HG03139 (cell line): ENCODE measurements around the gene BHLHE23.
"Not testable (repeated sequence)": the region's sequence is repeated elsewhere in the genome, so short reads cannot be mapped to it uniquely, and the experiment has no call there.

Experiments
- ATAC-seq: cut with Tn5 transposase; IDR thresholded peaks from one replicate; pipeline ENCODE4 v1.9.1; 2021; ENCODE audit not compliant: unreplicated experiment

BHLHE23 gene

GRCh38 chr20:62962891-62963613 is 43.7 kb downstream of the BHLHE23 start:
- ATAC-seq = no peak

DNA sequence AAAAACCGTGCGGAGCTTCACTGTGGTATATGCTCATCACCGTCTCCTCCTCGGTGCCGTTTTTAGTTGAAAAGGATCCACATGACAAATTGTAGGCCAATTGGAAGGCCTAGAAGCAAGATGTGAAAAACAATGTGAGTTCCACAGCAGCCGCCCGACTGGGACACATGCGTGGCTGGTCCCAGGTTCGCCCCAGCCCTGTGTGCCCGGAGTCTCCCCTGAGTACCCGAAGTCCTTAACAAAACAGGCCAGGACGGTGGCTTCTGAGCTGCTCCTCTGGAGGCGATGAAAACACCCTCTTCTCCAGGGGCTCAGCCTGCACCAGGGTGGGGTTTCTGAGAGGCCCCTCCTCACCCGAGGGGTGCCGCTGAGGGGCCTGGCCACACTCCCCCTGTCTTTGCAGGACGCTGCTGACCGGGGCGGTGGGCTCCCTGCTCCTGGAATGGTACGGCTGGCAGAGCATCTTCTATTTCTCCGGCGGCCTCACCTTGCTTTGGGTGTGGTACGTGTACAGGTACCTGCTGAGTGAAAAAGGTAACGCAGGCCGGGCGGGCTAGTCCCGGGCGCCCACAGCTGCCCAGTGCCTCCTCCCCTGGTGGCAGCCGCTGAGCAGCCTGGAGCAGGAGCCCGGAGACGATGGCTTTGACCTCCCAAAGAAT is 44.4 kb downstream of the BHLHE23 start:
- ATAC-seq = no peak

GRCh38 chr20:62961799-62962198 is 45.0 kb downstream of the BHLHE23 start:
- ATAC-seq = no peak

- ATAC-seq = no peak
These were observed 45.4 kb downstream of the BHLHE23 start for GRCh38 chr20:62961310-62961783.

- not testable (repeated sequence) for ATAC-seq
These were observed 46.1 kb downstream of the BHLHE23 start for GRCh38 chr20:62960446-62961309.

DNA sequence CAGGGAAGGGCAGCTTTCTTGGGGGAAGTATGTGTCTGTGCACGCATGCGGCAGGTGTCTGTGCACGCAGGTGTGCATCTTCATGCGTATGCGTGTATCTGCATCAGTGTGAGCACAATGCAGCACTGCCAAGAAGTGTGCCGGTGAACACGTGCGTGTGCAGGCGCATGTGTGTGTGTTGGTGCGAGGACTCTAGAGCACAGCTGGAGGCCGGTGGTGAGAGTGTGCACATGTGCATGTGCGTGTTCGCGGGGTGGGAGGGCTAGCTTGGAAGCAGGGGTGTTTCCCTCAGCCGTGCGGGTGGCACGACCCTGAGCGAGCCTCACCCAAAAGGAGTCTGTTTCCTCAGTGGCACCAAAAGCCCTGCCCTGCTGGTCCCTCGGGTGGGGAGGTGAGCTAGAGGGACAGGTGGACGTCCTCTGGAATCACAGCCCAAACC is 46.7 kb downstream of the BHLHE23 start:
- ATAC-seq = no peak

GRCh38 chr20:62959101-62959971 is 47.4 kb downstream of the BHLHE23 start:
- no peak for ATAC-seq

- ATAC-seq = no peak
These were observed 48.2 kb downstream of the BHLHE23 start for GRCh38 chr20:62958388-62959100.

DNA sequence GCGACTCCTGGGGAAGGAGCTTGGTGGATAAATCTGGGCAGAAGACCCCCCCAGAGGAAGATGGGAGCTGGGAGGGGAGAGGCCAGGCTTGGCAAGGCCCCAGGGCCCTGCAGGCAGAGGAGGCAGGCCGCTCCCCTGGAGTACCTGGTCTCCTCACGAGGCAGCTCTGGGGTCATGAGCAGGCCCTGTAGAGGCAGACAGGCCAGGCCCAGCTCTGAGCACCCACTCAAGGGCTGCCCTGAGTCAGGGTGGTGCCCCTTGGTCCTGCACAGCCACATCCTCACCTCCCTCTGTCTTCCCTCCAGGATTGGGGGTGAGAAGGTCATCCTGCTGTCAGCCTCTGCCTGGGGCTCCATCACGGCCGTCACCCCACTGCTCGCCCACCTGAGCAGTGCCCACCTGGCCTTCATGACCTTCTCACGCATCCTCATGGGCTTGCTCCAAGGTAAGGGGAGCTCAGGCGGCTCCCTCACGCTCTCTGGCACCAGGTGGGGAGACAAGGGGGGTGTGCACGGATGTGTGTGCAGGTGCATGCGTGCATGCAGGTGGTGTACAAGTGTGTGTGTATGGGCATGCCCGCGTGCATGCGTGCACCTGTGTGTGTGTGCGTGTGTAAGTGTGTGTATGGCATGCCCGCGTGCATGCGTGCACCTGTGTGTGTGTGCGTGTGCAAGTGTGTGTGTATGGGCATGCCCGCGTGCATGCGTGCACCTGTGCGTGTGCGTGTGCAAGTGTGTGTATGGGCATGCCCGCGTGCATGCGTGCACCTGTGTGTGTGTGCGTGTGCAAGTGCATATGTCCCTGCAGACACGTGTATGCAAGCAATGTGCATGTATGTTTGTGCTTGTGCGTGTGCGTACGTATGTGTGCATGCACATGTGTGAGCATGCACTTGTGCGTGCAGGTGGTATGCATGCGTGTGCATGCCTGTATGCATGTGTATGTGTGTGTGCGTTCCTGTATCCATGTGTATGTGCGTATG is 49.3 kb downstream of the BHLHE23 start:
- ATAC-seq = no peak

DNA sequence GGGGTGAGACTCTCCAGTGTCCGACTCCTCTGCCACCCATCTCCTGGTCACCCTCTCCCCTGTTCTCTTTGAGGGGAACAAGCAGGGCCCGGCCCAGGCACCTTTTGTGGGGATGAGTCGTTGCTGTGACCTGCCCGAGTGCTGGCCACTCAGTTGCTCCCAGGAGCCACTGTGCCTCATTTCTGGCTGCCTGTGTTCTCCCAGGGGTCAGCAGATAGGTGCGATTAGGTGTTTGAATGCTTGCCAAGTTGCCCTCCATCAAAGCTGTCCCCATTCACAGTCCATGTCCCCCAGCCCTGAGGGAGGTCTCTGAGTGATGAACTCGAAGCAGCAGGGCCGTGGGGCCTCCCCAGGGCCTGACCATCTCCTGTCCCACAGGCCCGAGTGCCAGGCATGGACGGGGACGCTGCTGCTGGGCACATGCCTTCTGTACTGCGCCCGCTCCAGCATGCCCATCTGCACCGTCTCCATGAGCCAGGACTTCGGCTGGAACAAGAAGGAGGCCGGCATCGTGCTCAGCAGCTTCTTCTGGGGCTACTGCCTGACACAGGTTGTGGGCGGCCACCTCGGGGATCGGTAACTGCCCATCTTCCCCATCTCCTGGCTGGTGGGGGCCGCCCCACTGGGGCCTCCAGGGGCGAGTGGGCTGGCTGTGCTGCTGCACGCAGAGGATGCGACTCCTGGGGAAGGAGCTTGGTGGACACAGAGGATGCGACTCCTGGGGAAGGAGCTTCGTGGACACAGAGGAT is 50.2 kb downstream of the BHLHE23 start:
- no peak for ATAC-seq
